SK-N-MC (cell line): ENCODE results near the gene SLCO3A1.

Experiments
- EZH2 ChIP-seq: fragments of 200-600 bp; sonication (generic); IDR thresholded peaks from one replicate; pipeline ENCODE4 v1.6.1; 2017; ENCODE audit warnings: antibody characterized with exemption
- POLR2AphosphoS5 ChIP-seq: IDR thresholded peaks from 2 replicates; pipeline ENCODE4 v1.6.1; 2012; ENCODE audit warnings: mild to moderate bottlenecking, low read depth, low read length, borderline replicate concordance

DNA sequence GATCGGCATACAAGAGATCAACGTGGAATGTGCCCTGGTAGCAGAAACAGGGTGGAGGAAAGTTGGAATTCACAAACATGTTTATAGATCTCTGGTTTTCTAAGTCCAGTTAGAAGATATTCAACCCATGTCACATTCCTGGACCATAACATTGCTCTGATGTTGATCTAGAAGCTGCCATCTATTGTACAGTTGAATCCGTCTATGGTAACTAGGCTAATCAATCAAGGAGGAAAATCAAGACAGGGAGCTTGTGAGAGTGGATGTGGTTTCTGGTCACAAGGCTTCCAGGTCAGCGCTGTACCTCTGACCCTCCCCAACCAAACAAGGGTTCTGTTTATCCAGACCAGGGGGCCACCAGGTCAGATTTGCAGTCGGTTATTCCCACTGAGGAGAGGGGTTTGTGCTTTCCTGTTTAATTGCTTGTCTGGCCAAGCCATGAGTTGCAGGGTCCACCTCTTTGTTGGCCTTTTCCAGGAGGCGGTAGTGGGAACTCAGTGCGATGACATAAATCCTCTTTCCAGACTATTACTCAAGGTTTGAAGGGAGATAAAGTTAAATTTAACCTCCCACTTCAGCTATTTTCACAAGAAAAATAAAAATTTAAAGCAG is 130.3 kb downstream of the SLCO3A1 start:
- no peak for TF ChIP-seq POLR2AphosphoS5
- TF ChIP-seq EZH2: no peak
